HK-2 (cell line): ENCODE measurements around the gene PCDH15.
"Not testable (repeated sequence)": the region's sequence is repeated elsewhere in the genome, so short reads cannot be mapped to it uniquely, and the experiment has no call there.

Experiments
- DNase-seq: peaks from one replicate; pipeline ENCODE4 v3.0.0-alpha.2; 2018; ENCODE audit not compliant: unreplicated experiment

The PCDH15 gene

DNA sequence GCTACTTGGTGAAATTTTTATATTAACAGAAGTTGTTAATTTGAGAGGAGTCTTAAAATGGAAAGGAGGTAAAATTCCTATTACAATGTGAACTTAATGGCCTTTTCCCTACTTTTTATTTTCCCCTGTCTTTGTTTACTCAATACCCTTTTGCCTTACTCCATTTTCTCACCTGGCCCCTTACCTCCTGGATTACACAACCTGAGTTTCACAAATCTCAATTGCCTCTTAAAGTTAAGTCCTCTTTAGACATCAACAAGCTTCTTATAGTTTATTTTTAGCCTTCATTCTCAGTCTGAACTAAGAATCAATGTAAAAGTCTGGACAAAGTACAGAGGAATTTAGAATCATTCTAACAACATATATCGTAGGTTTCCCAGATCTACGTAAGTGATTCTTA is 247.0 kb downstream of the PCDH15 start:
- DNase-seq = no peak

DNA sequence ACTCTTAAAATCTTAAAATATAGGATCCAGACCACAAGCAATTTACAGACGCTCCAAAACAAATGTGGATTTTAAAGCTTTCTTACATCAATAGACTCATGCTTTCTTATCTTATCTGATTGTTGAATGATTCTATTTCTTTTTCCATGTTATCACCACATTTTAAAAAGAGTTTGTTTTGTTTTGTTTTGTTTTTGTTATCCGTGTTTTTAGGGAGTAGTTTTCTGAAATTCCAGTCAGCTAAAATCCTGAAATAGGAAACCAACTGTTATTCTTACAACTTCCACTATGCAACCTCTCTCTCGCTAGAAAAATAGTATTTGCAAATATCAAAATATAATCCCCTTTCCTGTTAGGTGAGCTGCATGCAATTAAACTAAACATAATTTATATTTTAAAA is 251.0 kb downstream of the PCDH15 start:
- no peak for DNase-seq

DNA sequence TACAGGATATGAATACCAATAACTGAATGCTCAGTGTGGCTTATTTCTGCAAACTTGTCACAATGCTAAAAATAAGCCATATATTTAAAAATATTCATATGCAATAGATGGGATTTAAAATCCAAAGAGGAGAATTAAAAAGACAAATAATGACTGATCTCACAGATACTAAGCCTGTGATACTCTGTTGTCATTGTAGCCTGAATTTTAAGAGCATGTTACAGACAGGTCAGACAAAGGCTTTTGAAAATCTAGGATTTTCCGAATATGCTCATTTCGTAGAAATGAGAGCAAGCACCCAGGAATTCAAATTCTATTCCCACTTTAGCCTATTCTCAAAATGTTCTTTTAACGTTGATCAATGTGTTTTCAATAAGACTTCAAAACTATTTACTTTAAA is 269.7 kb downstream of the PCDH15 start:
- no peak for DNase-seq

DNA sequence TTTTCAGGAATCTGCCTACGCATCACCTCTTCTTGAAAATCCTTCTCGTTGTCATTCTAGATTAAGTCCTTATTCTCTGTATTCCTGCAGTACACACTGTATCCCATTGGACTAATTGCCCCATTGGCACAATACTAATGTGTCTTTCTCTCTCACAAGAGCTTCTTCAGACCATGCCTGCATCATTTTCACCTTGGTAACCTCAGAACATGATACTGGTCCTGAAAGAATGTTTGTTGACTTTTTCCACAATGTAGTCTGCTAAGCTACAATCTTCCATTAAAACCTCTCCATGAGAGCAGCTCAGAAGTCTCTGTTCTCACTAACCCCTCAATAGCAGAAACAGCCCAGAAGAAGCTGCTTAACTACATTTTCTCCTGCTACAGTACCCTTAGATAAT is 270.7 kb downstream of the PCDH15 start:
- DNase-seq = no peak

DNA sequence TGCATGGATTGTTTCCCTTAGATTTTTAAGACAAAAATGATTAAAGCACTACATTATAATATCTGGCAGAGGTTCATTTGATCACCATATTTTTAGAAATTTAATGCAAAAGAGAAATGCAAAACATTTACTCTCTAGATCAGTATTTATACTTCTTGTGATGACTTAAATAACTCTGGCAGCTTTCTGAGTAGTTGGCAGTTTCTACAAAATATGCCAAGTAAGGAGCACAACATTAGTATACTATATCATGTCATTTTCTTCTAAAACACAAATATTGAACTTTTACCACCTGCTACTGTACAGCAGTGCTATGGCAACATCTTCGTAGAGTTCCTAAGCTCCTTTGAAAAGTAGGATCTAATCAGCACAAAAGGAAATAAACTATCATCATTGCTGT is 275.2 kb downstream of the PCDH15 start:
- no peak for DNase-seq

DNA sequence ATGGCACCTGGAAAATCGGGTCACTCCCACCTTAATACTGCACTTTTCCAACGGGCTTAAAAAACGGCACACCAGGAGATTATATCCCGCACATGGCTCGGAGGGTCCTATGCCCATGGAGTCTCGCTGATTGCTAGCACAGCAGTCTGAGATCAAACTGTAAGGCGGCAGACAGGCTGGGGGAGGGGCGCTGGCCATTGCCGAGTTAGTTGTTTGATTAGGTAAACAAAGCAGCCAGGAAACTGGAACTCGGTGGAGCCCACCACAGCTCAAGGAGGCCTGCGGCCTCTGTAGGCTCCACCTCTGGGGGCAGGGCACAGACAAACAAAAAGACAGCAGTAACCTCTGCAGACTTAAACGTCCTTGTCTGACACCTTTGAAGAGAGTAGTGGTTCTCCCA is 285.8 kb downstream of the PCDH15 start:
- not testable (repeated sequence) for DNase-seq

DNA sequence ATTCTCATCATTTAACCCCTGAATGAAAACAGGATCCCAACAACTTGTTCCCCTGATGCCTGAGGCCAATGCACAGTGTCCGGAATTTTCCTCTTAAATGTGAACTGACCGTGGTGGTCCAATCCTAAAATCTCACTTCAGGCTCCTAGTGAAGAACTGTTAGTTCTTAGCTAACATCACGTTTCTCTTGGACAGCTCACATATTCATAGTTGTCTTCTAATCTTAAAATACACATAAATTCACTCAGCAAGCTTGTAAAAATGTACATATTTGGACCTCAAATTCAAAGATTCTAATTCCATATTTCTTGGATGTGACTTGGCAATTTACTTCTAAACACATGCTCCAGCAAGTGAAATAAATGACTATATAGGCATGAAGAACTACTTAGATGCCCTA is 297.2 kb downstream of the PCDH15 start:
- no peak for DNase-seq

DNA sequence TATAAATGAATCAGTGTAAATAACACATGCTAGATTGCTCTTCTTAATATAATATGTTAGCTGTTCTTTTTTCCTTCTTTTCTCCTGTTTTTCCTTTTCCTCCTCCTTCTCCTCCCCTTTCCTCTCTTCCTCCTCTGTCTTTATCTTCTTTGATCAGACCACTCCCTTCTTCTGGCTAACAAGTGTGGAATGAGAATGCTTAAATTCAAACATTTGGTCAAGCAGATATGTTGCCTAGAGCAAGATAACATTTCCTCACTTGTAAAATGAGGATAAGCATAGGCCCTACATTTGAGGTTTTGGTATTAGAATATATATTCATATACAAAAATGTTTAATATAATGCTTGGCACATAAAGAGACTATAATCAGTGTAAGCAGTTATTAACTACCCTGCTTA is 299.1 kb downstream of the PCDH15 start:
- no peak for DNase-seq

DNA sequence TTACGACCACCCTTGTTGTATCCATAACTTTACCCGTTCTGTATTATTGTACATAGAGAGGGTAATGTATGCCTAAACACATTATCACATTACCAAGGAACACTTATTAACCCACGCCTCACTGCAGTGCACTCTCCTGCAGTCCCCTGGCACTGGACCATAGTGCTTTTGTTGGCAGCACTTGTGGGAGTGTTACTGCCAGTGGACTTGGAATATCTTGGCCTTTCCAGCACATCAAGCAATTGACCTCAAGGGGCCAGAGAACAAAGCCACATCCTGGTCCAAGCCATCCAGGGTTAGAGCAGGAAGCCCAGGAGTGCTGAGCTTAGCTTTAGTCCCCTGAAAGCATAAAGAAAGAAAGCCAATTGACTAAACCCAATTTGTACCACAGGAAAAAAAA is 304.2 kb downstream of the PCDH15 start:
- no peak for DNase-seq

DNA sequence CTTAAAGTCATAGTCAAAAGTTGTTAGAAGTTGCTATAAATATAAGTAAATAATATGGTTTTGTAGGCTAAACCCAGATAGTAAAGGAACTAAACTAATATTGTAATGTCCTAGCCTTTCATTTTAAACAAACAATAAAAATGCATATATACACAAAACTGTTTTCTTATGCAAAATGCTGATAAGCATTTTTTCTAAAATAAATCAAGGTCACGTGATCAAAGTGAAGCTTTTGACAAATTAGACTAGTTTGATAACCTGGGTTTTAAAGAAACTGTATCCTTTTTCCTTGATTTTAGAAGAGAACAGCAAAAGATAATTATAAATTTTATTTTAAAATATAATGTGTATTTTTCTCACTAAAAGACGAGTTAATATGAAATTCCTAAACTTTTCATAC is 313.3 kb downstream of the PCDH15 start:
- no peak for DNase-seq

DNA sequence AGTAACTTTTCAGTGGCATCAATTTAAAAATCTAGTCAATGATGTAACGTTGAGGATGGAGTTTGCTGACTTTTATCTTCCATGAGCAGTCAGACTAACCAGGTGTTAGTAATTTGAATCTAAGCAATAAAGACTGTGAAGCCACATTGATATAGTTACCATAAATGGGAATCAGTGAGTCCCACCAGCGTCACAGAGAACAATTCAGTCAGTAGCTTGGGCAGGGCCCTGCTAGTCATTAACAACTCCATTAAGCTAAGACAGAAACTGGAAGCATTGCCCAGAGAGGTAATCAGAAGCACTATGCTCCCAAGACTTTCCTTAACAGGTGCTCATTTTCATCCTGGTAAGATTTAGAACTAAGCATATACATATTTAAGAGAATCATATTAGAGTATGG is 315.1 kb downstream of the PCDH15 start:
- no peak for DNase-seq

DNA sequence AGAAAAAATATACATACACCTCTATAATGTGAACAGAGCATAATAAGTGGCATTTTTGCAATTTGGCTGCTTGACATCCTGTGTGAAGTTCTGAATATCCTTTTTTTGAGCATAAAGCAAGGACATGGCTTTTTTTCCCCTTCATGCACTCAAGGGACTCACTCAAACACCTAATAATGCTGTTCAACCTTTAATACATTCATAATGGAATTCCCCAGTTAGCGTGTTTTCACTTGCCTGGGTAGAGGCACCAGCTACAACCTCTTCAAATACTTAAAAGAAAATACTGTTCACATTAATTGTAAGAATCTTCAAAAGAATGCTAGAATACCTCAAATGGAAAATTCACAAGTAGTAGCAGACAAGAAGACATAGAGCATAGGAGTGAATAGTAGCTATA is 316.8 kb downstream of the PCDH15 start:
- DNase-seq = no peak

DNA sequence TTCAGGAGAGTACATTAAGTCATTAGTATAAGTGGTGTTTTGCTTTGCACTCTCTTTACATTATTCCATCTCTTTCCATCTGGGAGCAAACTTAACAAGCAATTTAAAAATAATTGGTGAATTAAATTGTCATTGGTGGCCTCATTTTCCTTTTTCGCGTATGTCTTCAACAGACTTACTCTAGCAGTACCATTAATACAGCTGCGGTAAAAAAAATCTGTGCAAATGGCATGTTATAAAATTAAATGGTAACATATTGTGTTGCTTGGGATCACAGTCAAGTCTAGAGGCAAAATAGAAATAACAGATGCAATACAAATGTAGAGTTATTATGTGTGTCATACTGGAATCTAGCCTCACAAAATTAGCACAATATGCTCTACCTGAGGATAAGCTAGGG is 322.4 kb downstream of the PCDH15 start:
- DNase-seq = no peak

DNA sequence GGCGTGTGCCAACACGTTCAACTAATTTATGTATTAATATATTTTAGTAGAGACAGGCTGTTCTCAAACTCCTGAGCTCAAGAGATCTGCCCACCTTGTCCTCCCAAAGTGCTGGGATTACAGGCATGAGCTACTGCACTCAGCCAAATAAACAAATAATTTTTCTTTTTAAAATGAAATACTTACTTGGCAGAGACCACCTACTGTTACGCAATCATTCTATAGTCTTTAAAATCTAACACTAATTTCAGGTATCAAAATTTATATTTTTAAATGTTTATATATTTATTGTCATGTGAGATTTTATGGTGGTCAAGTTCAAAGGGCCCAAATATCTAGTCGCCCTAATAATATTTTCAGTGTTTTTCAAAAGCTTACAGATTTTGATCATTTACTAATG is 323.3 kb downstream of the PCDH15 start:
- no peak for DNase-seq

DNA sequence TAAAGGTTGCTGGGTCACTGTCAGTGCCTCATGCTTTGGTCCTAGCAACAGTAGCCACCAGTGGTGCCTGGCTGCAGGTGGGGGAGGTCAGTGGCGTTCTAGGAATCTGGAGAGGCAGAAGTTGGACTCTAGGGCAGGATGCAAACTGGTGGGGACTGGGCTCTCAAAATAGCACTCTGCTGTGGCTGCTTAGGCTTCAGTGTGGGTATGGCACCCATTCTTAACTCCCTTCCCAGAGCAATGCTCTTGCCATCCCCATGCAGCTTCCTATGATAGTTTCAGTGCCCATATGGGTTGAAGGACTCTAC is 330.8 kb downstream of the PCDH15 start:
- no peak for DNase-seq

DNA sequence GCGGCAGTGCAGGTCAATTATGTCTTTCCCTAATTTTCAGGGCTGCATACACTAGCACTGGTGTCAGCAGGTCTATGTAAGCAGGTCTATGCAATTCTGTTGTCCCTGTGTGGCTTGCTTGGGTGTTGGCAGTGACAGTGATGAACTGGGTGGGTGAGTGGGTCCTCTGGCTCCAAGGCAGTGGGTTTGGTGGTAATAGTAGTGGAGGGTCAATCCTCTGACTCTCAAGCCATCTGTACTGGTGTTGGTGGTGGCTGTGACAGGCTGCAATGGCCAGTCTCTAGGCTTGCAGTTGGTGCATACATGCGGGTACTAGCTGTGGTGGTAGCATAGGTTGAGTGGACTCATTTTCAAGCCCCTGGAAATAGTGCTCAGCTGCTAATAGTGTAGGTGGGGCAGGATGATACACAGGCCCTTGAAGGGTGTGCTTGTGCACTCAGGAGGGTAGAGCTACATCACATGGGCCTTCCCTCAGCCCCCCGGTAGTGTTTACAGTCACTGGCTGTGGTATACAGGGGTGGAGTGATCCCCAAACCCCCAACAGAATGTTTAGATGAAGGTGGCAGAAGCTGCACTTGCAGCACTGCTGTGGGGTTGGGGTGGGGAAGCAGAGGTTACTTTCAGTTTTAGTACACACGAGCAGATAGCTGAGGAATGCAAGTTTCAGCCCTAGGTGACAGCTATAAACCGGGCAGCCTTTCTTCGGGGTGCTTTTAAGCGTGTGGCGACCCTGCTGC is 331.3 kb downstream of the PCDH15 start:
- DNase-seq = no peak

DNA sequence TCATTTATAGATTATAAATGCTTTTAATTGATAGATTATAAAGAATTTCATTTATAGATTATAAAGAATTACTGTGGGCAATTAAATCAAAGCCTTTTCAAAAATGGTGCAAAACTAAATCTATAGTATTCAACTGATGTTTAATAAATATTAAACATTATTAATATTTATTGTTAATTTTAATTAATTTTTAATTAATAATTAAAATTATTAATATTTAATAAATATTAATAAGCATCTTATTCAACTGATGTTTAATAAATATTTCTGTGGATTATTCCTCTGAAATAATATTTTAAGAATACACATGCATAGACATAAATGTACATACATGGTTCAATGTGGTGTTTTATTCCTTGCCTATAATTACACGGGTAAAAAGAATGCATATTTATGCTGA is 346.8 kb downstream of the PCDH15 start:
- no peak for DNase-seq

DNA sequence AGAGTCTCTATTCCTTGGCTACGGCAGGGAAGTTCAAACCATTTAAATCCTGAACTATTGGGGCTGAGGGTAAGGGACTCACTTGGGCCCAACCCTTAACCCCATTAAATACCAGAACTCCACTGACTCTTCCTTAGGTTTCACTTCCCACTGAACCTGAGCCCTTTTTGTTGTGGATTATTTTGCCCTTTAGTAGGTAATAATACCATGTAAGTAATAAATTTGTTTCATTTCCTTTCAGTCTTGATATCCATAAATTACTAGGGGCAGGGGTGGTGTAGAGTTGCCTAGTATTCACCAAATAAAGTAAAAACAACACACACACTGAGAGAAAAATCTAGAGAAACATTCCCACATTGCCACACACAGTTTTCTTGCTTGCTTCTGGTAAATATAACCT is 352.0 kb downstream of the PCDH15 start:
- DNase-seq = no peak

DNA sequence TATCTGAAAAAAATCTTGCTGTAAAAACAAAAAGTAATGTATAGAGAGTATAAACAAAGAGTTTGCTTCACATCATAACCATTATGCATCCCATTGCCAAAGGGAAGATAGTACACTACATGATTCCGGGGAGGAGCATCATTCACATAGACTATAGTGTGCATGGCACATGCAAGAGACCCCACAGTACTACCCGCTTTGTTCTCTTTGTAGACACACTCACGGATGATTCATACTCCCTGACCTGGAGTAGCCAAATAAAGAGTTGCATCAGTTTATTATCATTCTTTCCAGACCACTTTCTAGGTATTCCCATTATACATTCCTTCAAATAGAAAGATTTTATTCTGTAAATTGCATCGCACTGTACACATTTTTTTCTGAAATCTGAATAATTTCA is 356.9 kb downstream of the PCDH15 start:
- no peak for DNase-seq

DNA sequence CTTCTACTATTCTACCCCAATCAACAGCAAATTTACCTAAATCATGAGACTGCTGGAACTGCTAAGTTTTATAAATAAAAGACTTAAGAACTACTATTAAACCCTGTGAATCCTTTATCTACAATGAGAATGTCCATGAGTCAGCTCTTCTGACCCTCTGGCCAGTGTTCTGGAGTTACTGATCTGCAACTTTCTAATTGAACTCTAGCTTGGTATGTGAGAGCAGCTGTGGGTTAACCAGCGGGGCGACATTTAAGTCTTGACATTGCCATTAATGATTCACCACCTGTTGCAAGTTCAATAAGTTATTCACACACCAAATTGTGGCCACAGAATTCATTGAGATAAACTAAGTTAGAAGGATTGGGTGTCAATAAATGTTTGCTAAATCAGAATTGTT is 359.8 kb downstream of the PCDH15 start:
- DNase-seq = peak; percentile 42

DNA sequence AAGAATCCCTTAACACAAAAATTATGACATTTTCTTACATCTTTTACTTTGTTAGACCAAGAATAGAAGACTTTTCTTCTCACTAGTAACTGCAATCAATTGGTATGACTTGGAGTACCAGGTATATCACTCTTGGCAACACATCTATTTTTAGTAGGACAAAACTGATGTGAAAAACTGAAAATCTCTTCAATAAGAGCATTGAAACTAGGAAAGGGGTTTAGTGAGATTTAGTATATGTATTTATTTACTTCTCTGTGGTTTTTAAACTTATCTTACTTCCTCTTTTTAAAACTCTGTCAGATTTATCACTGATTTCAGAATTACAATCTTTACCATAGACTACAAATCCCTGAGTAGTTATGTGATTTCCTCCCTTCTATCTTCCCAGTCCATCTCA is 366.2 kb downstream of the PCDH15 start:
- no peak for DNase-seq

DNA sequence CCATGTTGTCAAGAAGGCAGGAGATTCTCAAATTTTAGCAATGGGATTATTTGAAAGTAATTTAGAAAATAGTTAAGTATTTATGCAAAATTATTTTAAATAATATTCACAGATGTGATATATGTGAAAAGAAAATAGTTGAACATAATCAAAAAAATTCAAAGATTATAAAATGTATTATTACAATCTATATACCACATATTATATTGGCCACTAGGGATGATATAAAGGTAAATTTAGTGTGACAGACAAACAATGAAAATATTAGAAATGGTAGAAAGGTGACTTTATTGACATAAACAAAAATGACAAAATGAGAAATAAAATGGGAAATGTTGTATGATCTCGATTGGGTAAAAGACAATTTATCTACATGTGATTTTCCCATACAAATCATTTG is 385.5 kb downstream of the PCDH15 start:
- DNase-seq = no peak

DNA sequence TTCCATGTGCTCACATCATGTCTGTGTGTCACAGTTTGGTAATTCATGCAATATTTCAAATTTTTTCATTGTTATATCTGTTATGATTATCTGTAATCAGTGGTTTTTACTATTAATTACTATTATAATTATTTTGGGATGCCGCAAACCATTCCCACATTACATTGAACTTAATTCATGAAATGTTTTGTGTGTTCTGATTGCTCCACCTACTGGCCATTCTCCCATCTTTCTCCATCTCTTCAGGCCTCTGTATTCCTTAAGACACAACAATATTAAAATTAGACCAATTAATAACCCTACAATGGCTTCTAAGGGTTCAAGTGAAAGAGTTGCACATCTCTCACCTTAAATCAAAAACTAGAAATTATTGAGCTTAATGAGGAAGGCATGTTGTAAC is 398.5 kb downstream of the PCDH15 start:
- DNase-seq = no peak

DNA sequence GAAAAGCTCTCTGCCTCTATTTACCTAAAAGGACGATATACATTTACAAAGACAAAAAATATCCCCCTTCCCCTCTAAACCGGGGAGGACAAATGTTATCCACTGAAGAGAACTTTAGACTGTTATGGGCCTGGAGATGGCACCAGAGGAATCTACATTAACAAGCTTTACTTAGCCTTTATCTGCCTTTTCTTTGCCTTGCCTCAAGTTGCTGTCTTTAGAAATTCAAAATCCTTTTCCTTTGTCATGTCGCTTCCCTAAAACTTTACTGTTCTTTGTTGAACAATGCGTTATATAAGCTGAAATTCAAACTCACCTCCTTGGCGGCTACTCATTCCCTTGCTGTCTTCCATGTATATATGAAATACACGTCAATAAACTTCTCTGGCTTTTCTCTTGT is 405.0 kb downstream of the PCDH15 start:
- DNase-seq = no peak

DNA sequence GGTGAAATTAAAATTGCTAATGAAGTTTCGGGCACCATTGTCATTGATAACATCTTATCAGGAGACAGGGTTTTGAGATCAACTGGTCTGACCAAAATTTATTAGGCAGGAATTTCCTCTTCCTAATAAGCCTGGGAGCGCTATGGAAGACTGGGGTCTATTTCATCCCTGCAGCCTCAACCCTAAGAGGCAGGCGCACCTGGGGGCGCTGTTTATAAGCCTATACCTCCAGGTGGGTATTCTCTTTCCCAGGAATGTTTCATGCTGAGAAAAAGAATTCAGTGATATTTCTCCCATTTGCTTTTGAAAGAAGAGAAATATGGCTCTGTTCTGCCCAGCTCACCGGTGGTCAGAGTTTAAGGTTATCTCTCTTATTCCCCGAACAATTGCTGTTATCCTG is 406.4 kb downstream of the PCDH15 start:
- not testable (repeated sequence) for DNase-seq
